ENCODE results near the gene VWA8.
"Not testable (repeated sequence)": the region's sequence is repeated elsewhere in the genome, so short reads cannot be mapped to it uniquely, and the experiment has no call there.

The VWA8 gene

DNA sequence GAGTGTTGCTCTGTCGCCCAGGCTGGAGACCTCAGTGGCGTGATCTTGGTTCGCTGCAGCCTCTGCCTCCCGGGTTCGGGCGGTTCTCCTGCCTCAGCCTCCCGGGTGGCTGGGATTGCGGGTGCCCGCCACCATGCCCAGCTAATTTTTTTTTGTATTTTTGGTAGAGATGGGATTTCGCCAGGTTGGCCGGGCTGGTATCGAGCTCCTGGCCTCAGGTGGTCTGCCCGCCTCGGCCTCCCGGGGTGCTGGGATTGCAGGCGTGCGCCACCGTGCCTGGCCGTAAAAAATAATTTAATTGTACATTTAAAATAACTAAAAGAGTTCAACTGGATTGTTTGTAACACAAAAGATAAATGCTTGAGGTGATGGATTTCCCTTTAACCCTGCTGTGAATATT lies 387.3 kb downstream of the VWA8 start:
- DNase-seq, result not testable (repeated sequence)

DNA sequence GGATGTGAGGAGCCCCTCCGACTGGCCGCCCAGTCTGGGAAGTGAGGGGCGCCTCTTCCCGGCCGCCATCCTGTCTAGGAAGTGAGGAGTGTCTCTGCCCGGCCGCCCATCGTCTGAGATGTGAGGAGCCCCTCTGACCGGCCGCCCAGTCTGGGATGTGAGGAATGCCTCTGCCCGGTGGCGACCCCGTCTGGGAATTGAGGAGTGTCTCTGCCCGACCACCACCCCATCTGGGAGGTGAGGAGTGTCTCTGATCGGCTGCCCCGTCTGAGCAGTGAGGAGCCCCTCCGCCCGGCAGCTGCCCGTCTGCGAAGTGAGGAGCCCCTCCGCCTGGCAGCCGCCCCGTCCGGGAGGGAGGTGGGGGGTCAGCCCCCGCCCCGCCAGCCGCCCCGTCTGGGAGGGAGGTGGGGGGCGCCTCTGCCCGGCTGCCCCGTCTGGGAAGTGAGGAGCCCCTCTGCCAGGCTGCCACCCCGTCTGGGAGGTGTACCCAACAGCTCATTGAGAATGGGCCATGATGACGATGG lies 389.0 kb downstream of the VWA8 start:
- not testable (repeated sequence) for DNase-seq

DNA sequence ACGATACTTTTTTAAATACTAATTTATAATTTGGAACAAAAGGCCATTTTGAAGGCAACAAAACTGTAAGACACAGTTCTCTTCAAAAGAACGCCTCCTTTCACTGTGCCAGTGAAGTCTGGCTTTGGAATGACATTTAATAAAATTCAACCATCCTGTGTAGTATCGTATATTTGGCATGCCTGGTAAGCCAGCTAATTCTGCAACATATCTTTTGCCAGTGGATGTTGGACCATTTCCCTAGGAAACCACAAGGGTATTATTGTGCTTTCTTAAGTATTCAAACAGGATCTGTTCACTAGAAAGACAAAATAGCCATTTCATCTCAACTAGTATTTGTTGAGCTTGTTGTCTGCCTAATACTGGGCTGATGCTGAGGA lies 391.9 kb downstream of the VWA8 start:
- peak; percentile 43 for DNase-seq

DNA sequence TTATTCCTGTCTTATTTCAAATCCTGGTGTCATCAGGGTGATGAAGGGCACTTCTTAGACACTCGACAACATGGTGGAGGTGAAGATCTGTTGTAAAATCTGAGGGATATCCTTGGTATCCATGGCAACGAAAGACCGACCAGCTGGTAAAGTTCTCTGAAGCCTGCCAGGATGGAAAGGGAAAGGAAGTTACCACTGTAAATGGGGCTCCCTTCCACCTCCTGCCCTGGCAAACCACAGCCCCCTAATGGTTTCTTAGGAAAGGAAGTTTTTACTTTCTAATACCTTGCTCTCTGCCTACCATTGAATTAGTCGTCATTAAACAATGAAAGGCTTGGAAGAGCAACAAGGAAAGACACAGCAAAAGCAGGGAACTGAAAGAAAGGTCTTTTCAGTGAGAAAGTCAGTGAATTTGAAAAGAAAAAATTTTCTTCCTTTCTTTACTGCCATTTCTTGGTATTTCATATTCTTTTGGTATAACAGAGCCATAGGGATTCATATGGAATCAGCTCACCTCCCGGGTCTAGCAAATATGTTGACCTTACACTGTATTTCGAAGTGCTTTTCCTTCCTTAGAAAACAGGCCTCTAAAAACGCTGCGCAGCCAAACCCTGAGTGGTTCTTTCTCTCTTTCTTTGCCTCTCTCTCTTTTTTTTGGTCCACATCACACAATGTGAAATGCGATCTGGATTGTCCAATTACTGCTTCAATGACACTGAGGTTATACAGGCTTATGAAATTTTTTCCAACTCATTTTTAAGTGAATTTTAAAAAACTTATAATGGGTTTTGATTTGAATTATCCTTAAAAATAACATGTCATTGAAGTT lies 392.6 kb downstream of the VWA8 start:
- DNase-seq, result no peak

DNA sequence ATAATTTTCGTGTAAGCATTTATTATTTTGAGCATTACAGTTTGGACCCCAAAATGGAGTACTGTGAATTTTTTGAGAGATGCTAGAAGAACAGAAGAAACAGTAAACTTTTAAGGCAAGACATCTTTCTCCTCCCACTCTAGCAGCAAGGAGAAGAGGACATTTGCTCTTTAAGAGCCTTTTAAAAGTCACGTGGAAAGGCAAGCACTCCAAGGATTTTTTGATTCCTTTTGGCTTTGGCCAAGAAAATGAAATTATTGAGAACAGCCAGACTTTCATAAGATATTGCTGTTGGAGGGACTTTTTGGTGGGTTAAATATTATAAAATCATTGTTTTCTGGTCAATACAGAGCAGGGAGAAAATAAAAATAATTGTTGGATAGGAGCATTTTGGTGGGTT lies 393.5 kb downstream of the VWA8 start:
- DNase-seq, result no peak

DNA sequence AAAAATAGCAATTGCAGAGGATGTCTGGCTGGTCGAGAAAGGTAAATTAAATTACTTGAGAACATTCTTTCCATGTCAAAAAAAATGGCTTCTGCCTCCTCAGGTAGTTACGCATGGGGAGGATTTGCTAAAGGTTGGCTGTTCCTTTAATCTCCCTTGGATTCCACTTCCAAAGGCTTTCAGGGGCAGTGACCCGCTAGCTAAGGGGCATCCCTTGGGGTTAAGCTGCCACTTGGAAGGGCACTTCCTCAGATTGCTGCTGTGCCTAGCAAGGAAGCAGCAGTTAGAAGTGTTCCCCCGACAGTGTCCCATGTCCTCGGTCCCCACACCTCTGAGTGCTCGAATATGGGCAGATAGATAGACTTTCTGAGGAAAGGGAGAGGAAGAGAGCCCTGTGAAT lies 395.1 kb downstream of the VWA8 start:
- DNase-seq, result no peak

DNA sequence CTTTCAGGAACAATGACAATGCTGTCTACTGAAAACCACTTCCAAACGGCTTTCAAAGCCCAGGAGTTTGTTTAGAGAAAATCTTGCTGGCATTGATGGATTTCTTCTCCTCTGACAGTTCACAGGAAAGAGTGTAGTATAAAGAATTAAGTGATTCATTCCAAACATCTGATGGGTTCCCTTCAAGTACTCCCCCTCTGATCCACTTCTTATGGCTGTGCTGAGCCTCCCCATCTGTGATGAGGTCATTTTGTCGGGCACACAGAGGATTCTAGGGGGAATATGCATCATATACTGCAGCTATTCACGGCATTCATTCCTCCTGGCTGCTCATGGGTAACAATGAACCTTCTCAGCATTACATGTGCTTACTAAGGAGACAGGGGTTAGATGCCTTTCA lies 395.7 kb downstream of the VWA8 start:
- no peak for DNase-seq

DNA sequence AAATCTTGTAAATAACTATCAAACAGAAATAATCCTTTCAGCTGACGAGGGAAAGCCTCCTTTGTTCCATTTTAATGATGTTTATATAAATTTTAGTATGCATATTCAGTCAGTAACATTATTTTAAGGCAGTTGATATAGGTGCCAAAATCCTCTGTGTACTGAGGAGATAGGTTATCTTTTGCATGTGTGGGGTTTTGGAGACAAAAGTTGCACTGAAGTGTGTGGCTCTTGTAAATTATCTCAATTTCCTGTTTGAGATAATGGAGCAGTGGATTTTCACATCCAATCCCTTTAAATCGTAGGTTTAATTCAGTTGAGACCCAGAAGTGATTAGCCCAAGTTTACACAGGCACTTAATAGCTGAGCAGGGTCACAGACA lies 396.9 kb downstream of the VWA8 start:
- DNase-seq, result peak; percentile 66

DNA sequence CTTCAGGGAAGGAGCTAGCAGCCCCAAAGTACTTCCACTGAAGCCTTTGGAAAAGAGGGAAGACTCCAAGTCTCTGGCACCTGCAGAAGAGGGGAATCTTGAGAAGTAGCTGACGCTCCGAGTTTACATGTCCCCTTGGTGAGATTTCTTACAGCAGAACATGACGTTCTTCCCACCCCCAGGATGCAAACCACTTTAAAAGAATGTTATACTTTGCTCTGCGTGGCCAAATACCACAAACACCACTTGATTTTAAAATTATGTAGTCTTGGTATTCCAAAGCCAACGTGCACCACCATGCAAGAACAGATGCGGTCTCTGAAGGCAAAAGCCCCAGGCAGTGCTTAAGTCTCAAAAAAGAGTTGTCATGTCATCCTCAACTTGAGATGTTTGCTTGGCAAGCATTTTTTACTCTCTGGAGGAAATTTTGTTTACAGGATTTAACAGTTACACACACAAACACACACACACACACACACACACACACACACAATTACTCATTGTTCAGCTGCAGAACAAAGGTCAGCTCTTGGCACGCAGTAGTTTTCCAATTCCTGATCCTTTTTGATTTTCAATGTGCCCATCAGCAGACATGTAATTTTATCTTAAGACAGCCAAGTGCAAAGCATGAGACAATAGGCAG lies 397.4 kb downstream of the VWA8 start:
- peak; percentile 10 for DNase-seq

DNA sequence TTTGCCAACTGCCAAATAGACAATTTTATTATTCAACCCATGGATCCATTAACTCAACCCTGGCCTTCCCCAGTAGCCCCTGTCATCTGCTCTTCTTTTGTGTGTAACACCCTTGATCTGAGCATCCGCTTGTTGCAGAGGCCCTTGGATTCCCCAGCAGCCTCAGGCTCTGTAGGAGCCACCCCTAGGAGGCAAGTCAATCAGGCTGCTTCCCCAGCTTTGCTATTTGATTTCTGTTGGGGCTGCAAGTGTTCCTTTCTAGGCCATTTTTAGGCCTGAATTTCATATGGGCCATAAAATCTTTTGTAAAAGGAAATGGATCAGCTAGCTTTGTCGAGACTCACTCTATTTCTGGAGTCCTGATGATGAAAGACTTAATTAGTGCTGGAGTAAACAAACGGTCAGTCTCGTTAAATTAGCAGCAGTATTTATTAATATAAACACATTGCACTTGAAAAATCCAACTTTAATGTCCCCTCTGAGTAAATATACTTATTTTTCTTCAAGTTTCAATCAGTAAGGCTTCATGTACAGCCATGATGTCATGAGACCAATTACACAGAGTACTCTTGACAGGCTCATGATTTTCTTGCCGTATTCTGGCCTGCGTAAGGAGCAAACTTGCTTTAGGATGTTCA lies 398.2 kb downstream of the VWA8 start:
- DNase-seq, result no peak

DNA sequence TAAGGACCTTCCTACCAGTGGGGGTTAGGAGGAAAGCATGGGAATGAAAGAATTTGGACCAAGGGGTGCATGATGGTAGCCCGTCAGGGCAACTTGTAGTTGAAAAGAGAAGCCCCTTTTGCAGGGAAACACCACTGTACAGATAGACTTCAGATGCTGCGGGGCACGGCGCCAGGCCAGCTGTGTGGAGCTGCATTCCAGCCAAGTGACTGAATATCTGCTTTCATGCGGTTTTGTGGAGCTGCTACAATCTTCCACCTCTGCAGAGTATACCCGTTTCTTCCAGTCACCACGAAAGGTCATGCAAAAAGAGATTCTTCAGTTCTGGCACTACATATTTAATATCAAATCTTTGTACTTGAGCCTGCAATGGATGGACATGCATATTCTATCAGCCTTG lies 398.8 kb downstream of the VWA8 start:
- no peak for DNase-seq

DNA sequence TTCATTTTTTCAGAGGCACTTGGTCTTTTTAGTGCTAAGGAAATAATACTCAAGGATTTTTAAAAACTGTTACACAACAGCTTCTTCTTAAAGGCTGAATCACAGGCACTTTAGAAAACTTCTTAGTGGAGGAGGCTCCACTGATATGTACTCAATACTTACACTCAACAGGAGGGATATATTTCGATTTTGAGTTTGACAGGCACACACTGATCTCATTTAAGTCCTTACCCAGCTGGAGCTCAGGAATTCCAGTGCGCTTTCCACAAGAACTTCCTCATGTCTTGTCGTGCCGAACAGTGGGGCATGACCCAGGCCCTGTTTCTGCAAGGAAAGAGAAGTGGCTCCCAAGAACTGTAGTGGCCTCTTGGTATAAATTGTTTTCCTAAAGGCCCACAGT lies 399.7 kb downstream of the VWA8 start:
- no peak for DNase-seq

DNA sequence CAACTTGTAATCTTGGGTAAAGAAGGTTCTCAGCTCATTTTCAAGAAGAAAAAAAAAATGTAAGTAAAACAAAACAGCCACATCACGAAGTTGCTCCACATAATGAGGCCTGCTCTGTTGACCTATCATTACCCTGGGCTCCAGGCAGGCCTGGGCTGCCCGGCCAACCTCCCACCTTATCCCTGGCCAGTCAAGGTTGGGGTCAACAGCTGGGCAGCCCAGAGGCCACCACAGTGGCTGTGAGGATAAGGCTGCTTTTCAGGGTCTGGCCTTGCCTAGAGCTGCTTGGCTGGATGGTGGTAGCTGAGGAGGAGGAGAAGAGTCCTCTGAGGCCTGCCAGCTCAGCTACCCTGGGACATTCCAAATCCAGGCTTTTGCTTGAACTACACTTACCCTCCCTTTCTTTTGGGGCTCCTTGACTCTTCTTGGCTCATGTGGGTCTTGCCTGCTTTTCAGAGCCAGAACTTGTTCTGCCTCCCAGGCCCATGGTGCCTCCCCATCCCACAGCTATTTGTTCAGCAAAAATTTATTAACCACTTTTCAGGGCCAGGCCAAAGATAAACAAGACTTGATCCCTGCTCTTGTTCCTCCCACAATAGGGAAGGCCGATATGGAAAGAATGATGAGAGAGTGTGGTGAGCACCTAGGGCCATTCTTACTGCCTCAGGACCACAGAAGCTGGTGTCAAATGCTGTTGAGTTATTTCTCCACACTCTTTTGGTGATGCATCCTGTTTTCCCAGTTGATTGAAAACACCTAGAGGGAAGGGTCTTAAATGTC lies 401.9 kb downstream of the VWA8 start:
- no peak for DNase-seq

DNA sequence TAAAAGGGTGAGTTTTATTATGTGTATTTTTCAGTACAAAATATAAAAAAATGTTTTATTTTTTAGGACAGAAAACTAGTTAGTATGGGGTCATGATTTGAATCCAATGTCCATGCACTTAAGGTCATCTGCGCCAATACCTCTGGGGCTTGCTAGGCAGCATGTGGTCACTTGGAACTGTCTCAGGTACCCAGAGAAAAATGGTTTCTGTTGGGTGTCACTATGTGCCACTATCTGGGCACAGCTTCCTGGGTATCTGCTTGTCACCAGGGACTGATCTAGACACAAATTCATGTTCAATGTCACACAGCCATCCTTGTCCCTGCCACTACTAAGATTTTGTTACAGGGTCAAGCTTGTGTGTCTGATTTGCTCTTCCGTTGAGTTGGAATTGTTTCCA lies 403.2 kb downstream of the VWA8 start:
- no peak for DNase-seq

DNA sequence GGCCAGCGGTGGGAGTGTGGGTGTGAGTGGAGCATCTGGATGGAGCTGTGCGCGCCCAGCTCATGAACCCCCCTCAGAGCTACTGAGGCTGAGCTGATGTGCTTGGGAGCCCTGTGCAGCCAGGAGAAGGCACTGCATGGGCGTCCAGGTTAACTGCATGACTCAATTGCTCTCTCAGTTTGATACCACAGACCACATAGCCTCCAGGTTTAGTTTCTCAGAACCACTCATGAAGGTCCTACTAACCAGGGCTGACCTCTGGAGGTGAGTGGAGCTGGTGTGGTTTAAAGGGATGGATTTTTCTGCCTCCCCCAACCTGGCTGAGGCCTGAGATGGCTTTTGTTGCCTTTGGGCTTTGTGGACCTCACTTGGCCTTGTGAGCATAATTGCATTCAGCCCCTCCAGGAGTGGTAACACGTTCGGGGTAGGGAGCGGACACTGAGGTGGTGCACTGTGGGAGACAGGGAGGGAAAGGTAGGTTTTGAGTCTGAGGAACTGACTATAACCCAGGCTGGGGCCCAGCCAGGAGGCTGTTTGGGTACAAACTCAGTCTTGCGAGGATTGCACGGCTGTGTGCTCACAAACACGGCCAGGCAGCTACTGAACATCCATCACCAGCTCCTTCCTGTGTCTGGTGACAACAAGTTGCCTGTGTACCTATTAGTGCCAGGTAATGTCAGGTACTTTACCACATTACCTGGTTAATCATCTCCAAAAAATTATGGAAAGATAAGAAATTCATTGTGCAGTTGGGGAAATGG lies 406.1 kb downstream of the VWA8 start:
- no peak for DNase-seq

DNA sequence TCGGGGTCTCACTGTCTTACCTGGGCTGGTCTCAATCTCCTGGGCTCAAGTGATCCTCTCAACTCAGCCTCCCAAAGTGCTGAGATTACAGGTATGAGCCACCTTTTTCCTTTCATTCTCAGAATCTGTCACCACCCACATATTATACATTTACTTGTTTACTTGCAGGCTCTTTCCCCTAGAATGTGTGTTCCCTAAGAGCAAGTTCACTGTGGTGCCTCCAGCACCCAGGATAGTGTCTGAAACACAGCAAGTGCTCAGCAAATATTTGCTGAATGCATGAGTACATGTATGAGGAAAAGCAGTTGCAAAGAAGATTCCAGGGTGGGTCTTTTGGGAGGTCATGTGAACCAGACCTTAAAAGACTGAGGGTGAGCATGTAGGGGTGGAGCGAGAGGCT lies 406.7 kb downstream of the VWA8 start:
- DNase-seq, result no peak

DNA sequence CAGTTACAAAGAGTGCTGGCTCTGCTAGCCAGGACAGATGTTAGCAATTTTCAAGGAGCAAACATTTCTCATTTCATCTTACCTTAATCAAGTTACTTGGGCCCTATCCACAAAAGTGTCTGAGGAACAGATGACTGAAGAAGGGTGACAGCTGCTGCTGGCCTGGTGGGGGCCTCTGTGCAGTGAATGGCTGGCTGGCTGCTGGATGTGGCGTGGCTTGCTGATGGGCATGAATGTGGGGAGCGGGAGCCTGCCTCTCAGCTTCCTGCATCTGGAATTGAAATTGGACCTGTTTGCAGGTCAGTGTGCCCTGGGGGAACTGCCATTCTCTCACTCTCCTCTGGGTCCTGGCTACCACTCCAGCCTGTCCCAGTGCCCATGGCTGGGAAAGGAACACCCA lies 408.9 kb downstream of the VWA8 start:
- no peak for DNase-seq

DNA sequence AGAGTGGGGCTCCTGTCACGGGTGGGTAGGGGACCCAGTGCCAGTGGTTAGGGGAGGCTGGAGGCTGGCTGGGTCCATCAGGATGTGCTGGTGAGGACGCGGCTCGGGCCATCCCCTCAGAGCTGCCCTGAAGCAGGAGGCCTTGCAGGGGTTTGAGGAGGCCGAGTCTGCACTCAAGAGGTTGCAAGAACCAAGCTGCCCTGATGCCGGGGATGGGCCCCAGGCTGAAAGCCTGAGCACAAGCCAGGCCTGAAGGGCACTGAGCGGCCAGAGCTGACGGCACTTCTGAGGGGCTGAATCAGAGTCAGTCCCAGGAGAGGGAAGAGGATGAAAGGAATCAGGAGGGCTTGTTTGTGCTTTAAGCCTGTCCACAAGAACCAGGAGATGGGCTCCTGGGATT lies 410.6 kb downstream of the VWA8 start:
- DNase-seq, result no peak

DNA sequence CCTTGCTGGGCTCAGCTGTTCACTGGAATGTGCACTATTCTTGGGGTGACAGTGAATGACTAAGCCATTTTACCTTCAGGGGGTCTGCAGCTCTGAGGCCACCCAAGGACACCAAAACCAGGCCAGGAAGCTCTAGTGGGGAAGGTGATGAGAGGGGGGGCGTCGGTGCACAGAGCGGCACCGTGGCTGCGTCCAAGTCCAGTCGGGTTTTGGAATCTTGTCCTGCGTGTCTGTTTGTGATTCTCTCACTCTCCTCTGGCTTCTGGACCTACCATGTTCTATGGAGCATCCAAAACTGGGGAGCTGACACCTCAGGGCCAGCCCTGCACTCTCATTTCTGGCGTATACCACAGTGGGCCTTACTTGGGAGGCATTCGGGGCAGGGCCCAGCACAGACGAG lies 411.4 kb downstream of the VWA8 start:
- DNase-seq, result no peak

DNA sequence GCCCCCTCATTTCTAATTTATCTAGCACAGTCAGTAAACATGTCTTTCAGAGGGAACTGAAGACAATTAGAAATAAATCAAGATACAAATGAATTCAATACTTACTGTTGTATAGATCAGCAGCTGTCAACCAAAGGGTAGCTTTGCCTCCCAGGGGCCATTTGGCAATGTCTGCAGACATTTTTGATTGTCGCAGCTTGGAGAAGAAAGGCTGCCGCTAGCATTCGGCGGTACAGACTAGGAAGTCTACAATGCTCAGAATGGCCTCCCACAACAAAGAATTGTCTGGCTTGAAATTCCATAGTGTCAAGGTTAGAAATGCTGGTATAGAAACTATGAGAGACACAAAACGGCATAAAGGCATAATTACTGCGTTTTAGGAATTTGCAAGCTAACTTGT lies 412.0 kb downstream of the VWA8 start:
- no peak for DNase-seq

DNA sequence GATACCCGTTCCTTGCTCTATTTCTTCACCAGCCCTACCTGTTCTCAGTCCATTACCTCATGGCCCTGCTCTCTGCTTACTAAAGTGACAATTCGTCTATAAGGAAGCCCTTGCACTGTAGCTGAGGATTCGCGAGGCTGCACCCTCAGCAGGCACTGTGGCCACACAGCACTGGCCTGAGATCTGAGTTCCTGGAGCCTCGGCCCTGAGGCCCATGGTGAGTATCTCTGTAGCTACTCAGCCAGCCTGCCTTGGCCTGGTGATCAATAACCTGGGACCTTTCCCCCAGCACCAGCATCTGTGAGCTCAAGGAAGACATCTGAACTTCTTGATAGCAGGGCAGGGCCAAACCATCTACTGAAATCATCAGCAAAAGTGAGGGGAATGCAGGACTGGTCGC lies 412.9 kb downstream of the VWA8 start:
- DNase-seq, result no peak

DNA sequence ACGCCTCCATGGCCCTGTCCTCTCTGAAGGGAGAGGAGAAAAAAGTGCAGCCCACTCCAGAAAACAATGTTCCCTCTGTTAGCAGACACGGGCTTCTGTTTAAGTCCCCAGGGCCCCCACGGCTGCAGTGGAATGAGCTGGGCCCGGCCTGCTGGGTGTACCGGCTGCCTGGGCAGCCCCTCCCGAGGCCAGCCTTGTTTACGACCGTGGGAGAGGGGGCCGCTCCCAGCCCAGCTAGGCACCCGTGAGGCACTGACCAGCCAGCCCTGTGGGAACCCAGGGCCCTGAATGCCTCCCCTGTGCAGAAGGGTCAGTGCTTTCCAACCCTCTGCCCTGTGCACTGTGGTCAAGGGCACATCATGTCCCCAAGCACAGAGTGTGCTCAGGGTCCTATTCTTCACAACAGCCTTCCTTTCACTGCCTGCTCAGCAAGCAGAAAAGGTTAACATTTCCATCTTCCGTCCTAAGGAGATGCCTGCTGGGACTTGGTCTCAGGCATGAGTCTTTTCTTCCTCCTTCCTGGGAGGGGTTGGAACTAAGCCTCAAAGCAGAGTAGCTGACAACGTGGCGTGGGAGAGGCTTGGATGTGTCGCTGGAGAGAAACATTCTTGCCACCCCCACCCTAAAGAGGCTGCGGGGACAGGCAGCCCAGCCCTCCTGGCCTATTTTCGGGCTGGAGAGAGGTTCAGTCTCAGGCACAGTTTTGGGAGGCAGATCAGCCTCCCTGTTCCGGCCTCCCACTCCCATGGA lies 413.5 kb downstream of the VWA8 start:
- no peak for DNase-seq
